ENCODE data around the gene RIC8A.

The RIC8A gene

DNA sequence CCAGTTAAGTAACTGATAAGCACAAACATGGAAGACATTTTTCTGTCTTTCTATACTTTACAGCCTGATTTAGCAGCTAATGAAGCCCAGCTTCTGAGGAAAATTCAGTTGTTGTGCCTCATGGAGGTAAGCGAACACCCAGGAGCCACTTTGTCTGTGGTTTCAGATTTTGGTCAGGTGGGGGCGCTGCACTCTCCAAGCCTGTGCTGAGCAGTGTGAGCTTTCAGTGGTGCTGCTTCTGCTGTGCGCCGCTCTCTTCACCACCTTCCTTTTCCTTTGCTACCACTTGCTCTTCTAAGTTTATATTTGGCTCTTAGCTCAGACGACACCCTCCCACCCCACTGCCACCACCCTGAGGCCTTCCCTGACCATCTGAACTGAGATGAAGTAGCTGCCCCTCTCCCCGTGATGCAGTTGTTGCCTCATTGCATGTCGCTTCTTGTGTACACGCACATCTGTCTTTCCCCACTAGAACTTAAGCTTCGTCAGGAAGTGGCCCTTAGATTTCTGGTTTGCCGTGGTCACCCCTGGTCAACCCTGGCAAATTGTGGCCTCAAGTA, 43.3 kb downstream of the RIC8A start:
- DNase-seq, result no peak

DNA sequence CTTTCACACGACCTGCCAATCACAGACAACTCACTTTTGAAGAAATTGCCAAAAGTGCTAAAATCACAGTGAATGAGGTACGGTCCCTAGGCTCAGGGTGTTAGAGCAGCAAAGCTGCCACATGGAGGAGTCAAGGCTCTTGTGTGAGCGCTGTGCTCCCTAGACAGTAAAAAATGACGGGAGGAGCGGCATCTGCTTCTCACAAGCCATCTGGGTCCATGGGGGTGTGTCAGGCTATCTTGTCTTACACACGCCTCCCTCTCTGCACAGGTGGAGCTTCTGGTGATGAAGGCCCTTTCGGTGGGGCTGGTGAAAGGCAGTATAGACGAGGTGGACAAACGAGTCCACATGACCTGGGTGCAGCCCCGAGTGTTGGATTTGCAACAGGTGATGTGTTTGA, 44.0 kb downstream of the RIC8A start:
- DNase-seq, result no peak

DNA sequence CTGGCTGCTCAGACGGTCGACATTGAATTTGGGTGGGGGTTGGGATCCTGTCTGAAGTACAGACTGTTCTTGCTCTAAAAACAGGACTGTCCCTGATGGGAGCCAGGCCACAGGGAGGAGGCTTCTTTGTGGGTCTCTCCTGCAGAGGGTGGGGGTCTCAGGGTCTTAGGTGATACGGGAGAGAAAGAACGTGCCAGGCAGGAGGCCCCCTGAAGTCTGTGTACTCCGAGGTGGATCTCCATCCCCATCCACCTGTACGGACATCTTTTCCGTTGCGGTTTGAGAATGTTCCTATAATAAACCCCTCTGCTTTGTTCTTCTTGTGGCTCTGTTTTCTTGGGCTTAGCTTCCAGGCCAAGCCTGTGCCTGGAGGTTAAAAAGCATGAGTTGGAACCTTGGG, 45.2 kb downstream of the RIC8A start:
- no peak for DNase-seq

DNA sequence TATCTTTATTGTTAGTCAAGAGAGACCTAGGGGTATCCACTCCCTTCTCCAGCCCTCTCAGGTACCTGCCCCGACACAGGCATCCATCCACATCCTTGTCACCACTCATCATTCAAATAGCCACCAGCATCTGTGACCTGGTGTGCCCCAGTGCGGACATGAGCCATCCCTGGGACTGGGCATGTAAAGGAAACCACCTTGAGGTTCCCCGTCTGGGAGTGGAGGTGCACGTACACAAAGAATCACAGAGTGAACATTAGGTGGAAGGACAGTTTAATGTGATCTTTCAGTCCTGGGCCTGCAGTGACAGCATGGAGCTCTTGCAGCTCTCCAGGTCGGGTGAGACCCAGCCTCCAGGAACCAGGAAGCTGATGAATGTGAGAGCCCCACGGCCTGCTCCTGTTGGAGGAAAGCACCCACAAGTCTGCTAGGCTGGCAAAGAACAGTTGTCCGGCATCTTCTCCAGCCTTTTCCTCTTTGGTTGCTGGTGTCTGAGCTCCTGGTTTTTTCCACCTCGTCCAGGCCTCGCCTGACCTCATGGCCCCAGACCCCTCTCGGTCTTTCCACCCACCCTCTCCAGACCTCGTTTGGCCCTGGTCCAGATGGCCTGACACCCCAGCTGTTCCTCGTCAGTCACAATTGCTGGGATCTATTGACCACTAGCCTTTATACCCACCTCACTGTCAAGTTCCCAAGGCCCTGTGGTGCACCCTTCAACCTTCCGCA, 45.8 kb downstream of the RIC8A start:
- DNase-seq, result no peak

DNA sequence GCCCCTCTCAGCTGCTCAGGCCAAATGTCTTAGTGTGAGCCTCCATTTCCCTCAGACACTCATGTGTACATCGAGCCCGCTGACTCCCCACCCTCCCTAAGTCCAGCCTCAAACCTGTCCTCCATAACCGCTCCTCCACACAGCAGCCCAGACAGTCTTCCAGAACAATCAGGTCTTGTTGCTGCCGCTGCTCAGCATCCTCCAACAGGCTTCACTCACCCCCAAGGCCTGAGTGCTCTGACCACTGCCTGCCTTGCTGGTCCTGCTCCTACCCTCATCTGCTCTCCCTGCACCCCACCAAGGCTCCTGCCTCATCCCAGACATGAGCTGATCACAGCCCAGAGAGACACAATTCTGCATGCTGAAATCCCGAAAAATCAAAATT, 46.4 kb downstream of the RIC8A start:
- no peak for DNase-seq

DNA sequence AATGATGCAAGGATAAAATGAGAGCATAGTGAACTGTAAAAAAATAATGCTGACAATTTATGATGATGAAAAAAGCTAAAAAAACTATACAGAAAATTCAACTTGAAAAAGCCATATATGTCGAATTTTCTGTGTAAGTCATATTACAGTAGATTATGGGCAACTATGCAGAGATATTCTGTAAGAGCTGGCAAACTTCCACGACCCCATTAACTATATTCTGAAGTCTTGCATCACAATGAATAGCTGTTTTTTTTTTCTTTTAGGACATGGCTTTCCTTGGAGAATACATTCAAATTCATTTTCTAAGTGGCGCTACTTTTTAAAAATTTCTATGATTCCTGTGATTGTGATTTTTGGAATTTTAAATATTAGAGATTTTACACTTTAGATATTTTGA, 47.7 kb downstream of the RIC8A start:
- no peak for DNase-seq

DNA sequence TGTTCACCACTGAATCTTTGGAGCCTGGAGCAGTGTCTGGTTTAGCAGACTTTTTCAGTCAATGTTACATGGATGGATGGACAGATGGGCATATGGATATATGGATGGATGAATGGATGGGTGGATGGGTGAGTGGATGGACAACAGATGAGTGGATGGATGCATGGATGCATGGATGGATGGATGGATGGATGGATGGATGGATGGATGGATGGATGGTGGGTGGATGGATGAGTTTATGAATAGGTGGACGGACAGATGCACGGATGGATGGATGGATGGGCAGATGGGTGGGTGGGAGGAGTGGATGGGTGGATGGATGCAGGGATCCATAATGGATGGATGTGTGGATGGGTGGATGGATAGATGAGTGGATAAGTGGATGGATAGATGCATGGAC, 48.3 kb downstream of the RIC8A start:
- DNase-seq, result no peak

DNA sequence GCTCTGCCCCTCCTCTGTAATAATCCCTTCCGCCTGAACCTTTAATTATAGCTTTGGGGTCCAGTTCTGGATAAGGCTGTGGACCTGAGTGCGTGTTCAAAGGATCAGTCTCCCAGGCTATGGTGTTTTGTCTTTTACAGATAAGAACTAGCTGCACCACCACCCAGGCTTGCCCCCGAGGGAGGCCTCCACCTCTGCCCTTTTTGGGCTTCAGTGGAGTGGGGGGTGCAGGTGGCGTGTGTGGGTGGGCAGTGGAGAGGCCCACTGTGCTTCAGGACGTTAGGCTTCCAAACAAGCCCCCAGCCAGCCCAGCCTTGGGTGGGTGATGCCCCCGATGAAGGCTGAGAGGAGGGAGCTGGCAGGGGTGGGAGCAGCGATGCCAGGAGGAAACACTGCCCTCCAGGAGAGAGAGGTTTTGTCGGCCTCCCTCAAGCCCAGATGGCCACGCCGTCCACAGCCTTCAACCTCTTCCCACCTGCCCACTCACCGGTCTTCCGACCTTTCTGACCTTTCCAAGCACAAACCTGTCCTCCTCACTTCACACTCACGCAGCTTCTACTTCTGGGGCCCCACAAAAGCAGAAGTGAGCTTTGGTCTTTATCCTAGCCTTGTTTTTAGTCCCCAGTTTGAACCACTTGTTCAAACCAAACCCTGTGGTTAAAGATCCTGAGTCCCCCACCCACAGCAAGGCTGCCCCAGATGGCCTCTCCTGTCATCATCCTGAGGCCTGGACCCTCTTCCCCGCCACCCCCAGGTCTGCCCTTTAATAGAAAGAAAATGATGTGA, 49.6 kb downstream of the RIC8A start:
- DNase-seq, result no peak

DNA sequence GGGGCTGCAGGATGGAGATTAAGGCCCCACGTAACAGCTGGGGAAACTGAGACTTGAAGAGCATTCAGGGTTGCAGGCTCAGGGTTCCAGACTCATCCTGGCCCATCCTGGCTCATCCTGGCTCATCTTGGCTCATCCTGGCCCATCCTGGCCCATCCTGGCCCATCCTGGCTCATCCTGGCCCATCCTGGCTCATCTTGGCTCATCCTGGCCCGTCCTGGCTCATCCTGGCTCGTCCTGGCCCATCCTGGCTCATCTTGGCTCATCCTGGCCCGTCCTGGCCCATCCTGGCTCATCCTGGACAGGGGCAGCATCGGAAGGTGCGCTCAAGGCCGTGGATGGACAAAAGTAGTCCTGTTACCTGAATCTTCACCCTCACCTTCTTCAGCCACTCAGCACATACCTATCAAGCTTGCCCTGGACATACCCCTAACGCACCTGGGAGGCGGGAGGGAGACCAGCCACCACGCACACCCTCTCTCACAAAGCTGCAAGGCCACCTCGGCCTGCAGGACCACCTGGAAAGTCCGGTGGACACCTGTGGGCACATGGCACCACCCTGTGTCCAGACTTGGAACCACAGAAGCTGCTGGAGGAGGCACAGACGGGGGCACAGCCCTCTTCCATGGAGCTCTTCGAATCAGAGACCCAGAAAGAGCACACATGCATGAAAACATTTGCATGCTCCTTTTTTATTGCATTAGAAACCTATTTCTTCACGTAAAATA, 50.4 kb downstream of the RIC8A start:
- no peak for DNase-seq

DNA sequence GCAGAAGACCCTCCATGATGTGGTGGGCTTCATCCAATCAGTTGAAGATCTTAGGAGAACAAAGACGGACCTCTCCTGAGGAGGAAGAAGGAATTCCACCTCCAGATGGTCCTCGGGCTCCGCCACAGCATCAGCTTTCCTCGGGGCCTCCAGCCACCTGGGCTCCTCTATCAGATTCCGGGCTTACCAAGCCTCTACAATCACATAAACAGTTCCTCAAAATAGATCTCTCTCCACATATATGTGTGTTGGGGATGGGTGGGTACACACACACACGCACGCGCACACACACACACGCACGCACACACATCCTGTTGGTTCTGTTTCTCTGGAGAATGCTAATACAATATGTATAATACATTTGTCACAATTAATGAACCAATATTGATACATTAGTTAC, 51.9 kb downstream of the RIC8A start:
- no peak for DNase-seq

DNA sequence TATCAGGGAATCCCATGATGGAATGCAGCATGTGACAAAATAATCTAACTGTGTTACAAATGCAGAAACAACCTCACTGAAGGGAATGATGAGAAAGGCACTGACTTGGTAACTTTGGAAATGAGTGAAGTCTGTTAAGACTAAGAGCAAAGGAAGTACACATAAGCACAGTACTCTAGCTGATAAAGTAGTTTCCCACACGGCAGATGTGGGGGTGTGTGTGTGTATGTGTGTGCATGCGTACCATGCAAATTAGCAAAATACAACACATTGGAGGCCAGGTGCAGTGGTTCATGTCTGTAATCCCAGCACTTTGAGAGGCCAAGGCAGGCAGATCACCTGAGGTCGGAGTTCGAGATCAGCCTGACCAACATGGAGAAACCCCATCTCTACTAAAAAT, 54.1 kb downstream of the RIC8A start:
- no peak for DNase-seq

Measured in NCI-H345 (cell line).